Mesendoderm (in vitro differentiated cells): Measurements from ENCODE around the gene NKX3-2.

Experiments used
- DNase-seq: peaks from one replicate; pipeline ENCODE4 v3.0.0; 2013
- H2AK5ac ChIP-seq: 2 replicates; pipeline ENCODE4 v1.6.1; 2013; ENCODE audit warnings: low read length, inconsistent platforms
- H2BK120ac ChIP-seq: 2 replicates; pipeline ENCODE4 v1.6.1; 2013; ENCODE audit warnings: low read depth, mild to moderate bottlenecking, low read length, moderate library complexity, mixed read lengths
- H2BK15ac ChIP-seq: replicated peaks from 2 replicates; pipeline ENCODE4 v1.6.1; 2013; ENCODE audit warnings: low read depth, mild to moderate bottlenecking, moderate library complexity
- H2BK5ac ChIP-seq: 2 replicates; pipeline ENCODE4 v1.6.1; 2013; ENCODE audit warnings: low read length, inconsistent platforms
- H3K18ac ChIP-seq: 2 replicates; pipeline ENCODE4 v1.6.1; 2013; ENCODE audit warnings: mild to moderate bottlenecking, low read length, mixed read lengths
- H3K23ac ChIP-seq: one replicate; pipeline ENCODE4 v1.6.1; 2013; ENCODE audit warnings: low read length
- H3K27ac ChIP-seq: 2 replicates; pipeline ENCODE4 v1.5.1; 2013; ENCODE audit warnings: low read depth, mild to moderate bottlenecking, inconsistent platforms, low read length, moderate library complexity
- H3K27me3 ChIP-seq: 2 replicates; pipeline ENCODE4 v1.6.1; 2013; ENCODE audit warnings: low read length, control low read depth, mild to moderate bottlenecking, inconsistent platforms; ENCODE audit not compliant: insufficient read depth, poor library complexity
- H3K36me3 ChIP-seq: 2 replicates; pipeline ENCODE4 v1.6.1; 2013; ENCODE audit warnings: low read length, inconsistent platforms; ENCODE audit not compliant: control insufficient read depth, insufficient read depth
- H3K4ac ChIP-seq: one replicate; pipeline ENCODE4 v1.6.1; 2013; ENCODE audit warnings: low read depth, mild to moderate bottlenecking, low read length, moderate library complexity
- H3K4me1 ChIP-seq: 2 replicates; pipeline ENCODE4 v1.6.1; 2013; ENCODE audit warnings: low read depth, low read length, inconsistent platforms; ENCODE audit not compliant: control insufficient read depth
- H3K4me2 ChIP-seq: 2 replicates; pipeline ENCODE4 v1.6.1; 2013; ENCODE audit warnings: low read length
- H3K4me3 ChIP-seq: 2 replicates; pipeline ENCODE4 v1.5.1; 2013; ENCODE audit warnings: mild to moderate bottlenecking, low read length
- H3K56ac ChIP-seq: one replicate; pipeline ENCODE4 v1.6.1; 2013; ENCODE audit warnings: low read length
- H3K79me1 ChIP-seq: 2 replicates; pipeline ENCODE4 v1.6.1; 2013; ENCODE audit warnings: low read length, inconsistent platforms
- H3K79me2 ChIP-seq: 2 replicates; pipeline ENCODE4 v1.6.1; 2013; ENCODE audit warnings: mild to moderate bottlenecking, low read length; ENCODE audit not compliant: control insufficient read depth, insufficient read depth
- H3K9ac ChIP-seq: 2 replicates; pipeline ENCODE4 v1.6.1; 2013; ENCODE audit warnings: low read length, inconsistent platforms
- H4K5ac ChIP-seq: one replicate; pipeline ENCODE4 v1.6.1; 2013; ENCODE audit warnings: low read length
- H4K8ac ChIP-seq: one replicate; pipeline ENCODE4 v1.6.1; 2013; ENCODE audit warnings: low read depth, mild to moderate bottlenecking, control low read depth, low read length, moderate library complexity
- WGBS: extraction: QIAGEN DNeasy Blood & Tissue Kit; methylation state at CpG from one replicate; pipeline ENCODE4 v1.1.7; 2013; ENCODE audit warnings: low lambda C conversion rate, missing lambda C conversion rate; ENCODE audit not compliant: insufficient coverage; ENCODE audit errors: extremely low coverage; 5-methylcytosine and 5-hydroxymethylcytosine counted together

NKX3-2 gene

GRCh38 chr4:13540446-13541175, 3.7 kb downstream of the NKX3-2 start:
- Histone ChIP-seq H3K27ac (no peak overlapping the region), H3K18ac (no peak overlapping the region), H3K56ac (no peak overlapping the region), H3K4ac (no peak overlapping the region), H2AK5ac (no peak overlapping the region), H4K5ac (no peak overlapping the region), H3K27me3 (peaks cover 81% of the 10 kb centered on the region), H3K9ac (no peak overlapping the region), H3K79me2 (no peaks in the 10 kb centered on the region), H3K4me2 (no peak overlapping the region), H2BK120ac (no peak overlapping the region), H2BK5ac (no peak overlapping the region), H3K36me3 (no peaks in the 10 kb centered on the region), H3K23ac (no peak overlapping the region), H3K4me1 (no peaks in the 10 kb centered on the region), H2BK15ac (no peak overlapping the region), H4K8ac (no peak overlapping the region), H3K4me3 (no peak overlapping the region), H3K79me1 (no peaks in the 10 kb centered on the region)
- DNase-seq: no peak
- no CpG with 5 or more reads among the region's 23 CpGs for WGBS

DNA sequence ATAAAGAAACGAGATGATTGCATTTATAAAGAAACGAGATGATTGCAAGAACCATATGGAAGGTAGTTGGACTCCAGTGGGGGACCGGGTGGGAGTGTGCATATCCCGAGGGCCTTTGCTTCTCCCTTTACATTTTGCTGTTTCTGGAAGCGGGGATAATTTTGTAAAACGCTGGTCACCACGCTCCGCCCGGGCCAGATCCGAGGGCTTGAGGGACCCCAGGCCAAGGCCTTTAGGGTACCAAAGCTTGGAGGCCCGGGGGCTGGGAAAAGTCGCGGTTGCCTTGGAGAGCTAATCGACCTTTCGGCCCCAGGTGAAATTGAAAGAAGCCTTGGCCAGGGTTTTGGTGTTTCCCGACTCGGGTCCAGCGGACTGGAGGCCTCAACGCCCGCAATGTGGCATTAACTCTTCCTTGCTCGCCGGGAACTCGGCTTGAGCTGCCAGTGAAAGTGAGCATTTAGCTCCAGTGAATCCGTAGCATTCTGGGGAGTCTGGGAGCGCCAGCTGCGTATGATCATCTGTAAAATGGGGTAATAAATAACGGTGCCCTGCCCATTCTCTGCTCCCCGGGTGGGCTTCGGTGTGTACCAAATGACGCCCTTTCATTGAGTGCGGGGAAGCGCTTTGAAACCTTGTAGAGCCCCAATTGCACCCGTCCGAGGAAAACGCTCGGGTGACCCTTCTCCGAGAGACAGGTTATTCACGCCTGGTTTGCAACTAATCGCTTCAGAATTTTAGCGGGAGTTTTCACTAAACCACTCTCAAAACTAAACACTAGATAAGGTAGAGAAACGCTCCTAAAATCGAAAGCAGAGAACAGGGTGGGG, 4.5 kb downstream of the NKX3-2 start:
- no CpG with 5 or more reads among the region's 42 CpGs for WGBS
- no peak overlapping the region for H3K9ac ChIP-seq
- no peaks in the 10 kb centered on the region for H3K36me3 ChIP-seq
- H2BK120ac ChIP-seq: no peak overlapping the region
- no peak overlapping the region for H4K5ac ChIP-seq
- H3K27ac ChIP-seq: no peak overlapping the region
- no peak overlapping the region for H2AK5ac ChIP-seq
- no peak overlapping the region for H3K4ac ChIP-seq
- H3K27me3 ChIP-seq: peaks cover 89% of the 10 kb centered on the region
- H2BK15ac ChIP-seq: no peak overlapping the region
- DNase-seq: no peak
- no peaks in the 10 kb centered on the region for H3K79me1 ChIP-seq
- no peak overlapping the region for H3K4me3 ChIP-seq
- no peaks in the 10 kb centered on the region for H3K79me2 ChIP-seq
- H3K4me1 ChIP-seq: no peaks in the 10 kb centered on the region
- H3K56ac ChIP-seq: no peak overlapping the region
- H3K4me2 ChIP-seq: no peak overlapping the region
- H4K8ac ChIP-seq: no peak overlapping the region
- H3K23ac ChIP-seq: no peak overlapping the region
- H3K18ac ChIP-seq: no peak overlapping the region
- H2BK5ac ChIP-seq: no peak overlapping the region

- Histone ChIP-seq H2AK5ac (no peak overlapping the region), H2BK15ac (no peak overlapping the region), H3K36me3 (no peaks in the 10 kb centered on the region), H4K5ac (no peak overlapping the region), H3K27ac (no peak overlapping the region), H3K9ac (no peak overlapping the region), H3K79me2 (no peaks in the 10 kb centered on the region), H3K18ac (no peak overlapping the region), H3K79me1 (no peaks in the 10 kb centered on the region), H2BK120ac (no peak overlapping the region), H3K4me1 (peaks cover 2% of the 10 kb centered on the region), H3K56ac (no peak overlapping the region), H3K4ac (no peak overlapping the region), H3K4me3 (no peak overlapping the region), H3K4me2 (no peak overlapping the region), H3K23ac (no peak overlapping the region), H2BK5ac (no peak overlapping the region), H4K8ac (no peak overlapping the region), H3K27me3 (peaks cover 95% of the 10 kb centered on the region)
- WGBS: no CpG with 5 or more reads among the region's 23 CpGs
- no peak for DNase-seq
Observed at GRCh38 chr4:13539047-13539618, 5.2 kb downstream of the NKX3-2 start.

DNA sequence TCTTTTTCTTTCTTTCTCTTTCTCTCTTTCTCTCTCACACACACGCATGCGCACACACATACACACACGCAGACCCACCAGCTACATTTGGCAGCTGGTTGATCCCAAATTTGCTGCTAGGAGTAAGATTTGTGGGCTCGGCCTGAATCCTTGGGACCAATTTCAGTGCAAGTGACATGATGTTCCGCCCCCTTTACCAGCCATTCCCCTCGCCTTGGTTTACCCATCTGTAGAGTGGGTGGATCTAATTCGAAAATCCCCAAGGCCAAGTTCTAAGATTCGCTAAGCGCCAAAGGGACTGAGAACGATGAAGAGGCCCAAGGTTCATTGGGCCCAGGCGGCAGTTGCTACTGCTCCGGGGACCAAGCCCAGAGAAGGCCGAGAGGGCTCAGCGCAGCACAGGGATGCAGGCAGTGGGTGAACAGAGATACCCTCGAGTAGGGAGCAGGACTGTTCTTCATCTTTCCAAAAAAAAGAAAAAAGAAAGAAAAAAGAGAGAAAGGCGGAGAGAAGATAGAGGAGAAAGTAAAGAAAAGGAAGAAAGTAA, 5.8 kb downstream of the NKX3-2 start:
- H3K9ac ChIP-seq: no peak overlapping the region
- H2BK120ac ChIP-seq: no peak overlapping the region
- WGBS: no CpG with 5 or more reads among the region's 16 CpGs
- H4K8ac ChIP-seq: no peak overlapping the region
- H3K4me1 ChIP-seq: peaks cover 2% of the 10 kb centered on the region
- no peaks in the 10 kb centered on the region for H3K79me2 ChIP-seq
- no peak overlapping the region for H3K4ac ChIP-seq
- H2BK15ac ChIP-seq: no peak overlapping the region
- H3K36me3 ChIP-seq: no peaks in the 10 kb centered on the region
- H3K4me3 ChIP-seq: no peak overlapping the region
- H3K27me3 ChIP-seq: peaks cover 95% of the 10 kb centered on the region
- no peak overlapping the region for H3K4me2 ChIP-seq
- H2AK5ac ChIP-seq: no peak overlapping the region
- H3K23ac ChIP-seq: no peak overlapping the region
- H4K5ac ChIP-seq: no peak overlapping the region
- no peak overlapping the region for H2BK5ac ChIP-seq
- H3K18ac ChIP-seq: no peak overlapping the region
- H3K56ac ChIP-seq: no peak overlapping the region
- no peak for DNase-seq
- no peak overlapping the region for H3K27ac ChIP-seq
- no peaks in the 10 kb centered on the region for H3K79me1 ChIP-seq

- Histone ChIP-seq H3K9ac (no peak overlapping the region), H2BK15ac (no peak overlapping the region), H3K4ac (no peak overlapping the region), H3K27me3 (peaks cover 94% of the 10 kb centered on the region), H2AK5ac (no peak overlapping the region), H3K79me2 (no peaks in the 10 kb centered on the region), H3K23ac (no peak overlapping the region), H3K4me1 (peaks cover 2% of the 10 kb centered on the region), H3K36me3 (no peaks in the 10 kb centered on the region), H3K56ac (no peak overlapping the region), H3K4me2 (no peak overlapping the region), H3K27ac (no peak overlapping the region), H3K4me3 (no peak overlapping the region), H4K5ac (no peak overlapping the region), H2BK120ac (no peak overlapping the region), H2BK5ac (no peak overlapping the region), H4K8ac (no peak overlapping the region), H3K79me1 (no peaks in the 10 kb centered on the region), H3K18ac (no peak overlapping the region)
- WGBS: no CpG with 5 or more reads among the region's 10 CpGs
- DNase-seq: no peak
Observed at GRCh38 chr4:13537832-13538177, 6.5 kb downstream of the NKX3-2 start.
